ENCODE data around the gene NAA20. TPM values are rescaled to one million over a fixed set of nuclear protein-coding genes. Genes with fewer than 3 reads are reported as not detected.
"Not testable (repeated sequence)": the region's sequence is repeated elsewhere in the genome, so short reads cannot be mapped to it uniquely, and the experiment has no call there.

Gene NAA20
- polyA plus RNA-seq, 1 donor (not counting 4 experiments of a cell fraction or from before 2014, with no cell fraction given): 204 TPM

DNA sequence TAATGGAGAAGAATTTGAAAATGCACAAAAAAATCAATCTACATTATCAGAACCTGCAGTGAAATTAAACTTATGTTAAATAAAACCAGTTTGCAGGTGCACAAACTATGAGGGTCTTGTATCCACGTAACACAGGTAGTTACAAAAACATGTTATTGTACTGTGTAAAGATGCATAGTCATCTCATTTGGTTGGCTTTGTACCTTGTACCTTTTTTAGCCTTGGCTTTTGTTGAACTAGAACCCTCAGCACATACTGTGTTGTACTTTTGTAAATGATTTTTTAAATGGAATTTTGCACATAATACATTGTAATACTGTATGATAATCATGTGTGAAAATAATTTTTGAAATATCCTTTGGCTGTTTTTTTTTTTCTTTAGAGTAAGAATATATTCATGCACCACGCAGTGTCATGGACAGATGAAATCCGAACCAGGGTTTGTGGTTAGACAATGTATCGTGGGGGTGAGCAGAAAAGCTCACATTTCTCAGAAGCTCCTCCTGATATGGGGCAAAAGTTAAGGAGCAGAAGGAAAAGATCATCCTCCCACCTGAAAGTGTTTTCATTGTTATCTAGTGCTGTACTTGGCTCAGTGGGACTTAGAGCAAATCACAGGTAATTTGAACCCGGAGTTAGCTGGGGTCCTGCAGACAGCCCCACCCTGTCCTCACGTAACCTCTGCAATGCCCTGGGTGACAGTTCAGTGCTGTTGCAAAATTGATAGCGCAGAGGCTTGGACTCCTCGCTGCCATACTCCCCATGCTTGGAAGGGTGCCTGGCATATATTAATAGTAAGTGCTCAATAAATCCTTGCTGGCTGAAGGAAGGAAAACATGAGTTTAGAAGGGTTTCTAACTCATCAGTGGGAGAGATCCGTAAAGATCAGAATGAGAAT is 14.8 kb upstream of the NAA20 start:
- no peak overlapping the region for H2AFZ ChIP-seq (ENCODE audit: control insufficient read depth, low read length)
- TF ChIP-seq, protein P1, sequence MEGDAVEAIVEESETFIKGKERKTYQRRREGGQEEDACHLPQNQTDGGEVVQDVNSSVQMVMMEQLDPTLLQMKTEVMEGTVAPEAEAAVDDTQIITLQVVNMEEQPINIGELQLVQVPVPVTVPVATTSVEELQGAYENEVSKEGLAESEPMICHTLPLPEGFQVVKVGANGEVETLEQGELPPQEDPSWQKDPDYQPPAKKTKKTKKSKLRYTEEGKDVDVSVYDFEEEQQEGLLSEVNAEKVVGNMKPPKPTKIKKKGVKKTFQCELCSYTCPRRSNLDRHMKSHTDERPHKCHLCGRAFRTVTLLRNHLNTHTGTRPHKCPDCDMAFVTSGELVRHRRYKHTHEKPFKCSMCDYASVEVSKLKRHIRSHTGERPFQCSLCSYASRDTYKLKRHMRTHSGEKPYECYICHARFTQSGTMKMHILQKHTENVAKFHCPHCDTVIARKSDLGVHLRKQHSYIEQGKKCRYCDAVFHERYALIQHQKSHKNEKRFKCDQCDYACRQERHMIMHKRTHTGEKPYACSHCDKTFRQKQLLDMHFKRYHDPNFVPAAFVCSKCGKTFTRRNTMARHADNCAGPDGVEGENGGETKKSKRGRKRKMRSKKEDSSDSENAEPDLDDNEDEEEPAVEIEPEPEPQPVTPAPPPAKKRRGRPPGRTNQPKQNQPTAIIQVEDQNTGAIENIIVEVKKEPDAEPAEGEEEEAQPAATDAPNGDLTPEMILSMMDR (optimal IDR thresholded peaks at IDR 0.05 in 1 of 3, IDR thresholded peaks at IDR 0.05 in 1 of 3, conservative IDR thresholded peaks at IDR 0.05 in 1 of 3; ENCODE audit: extremely low read depth in 1 of 3, insufficient read depth in 2 of 3, low read length in 3 of 3): no peak
- TF ChIP-seq EZH2 (IDR thresholded peaks at IDR 0.05; ENCODE audit: low read length): no peak
- H3K9me3 ChIP-seq (ENCODE audit: control insufficient read depth, low read depth, low read length): no peaks in the 10 kb centered on the region
- no peaks in the 10 kb centered on the region for H3K9me1 ChIP-seq (ENCODE audit: control insufficient read depth, extremely low read depth, insufficient read depth, low read length)
- FAIRE-seq (no peak), DNase-seq (ENCODE audit: low read depth, low spot score) (no peak)
- peaks cover 17% of the 10 kb centered on the region for H3K4me1 ChIP-seq (ENCODE audit: control insufficient read depth, extremely low read depth, insufficient read depth, low read length)
- no peak overlapping the region for H3K9ac ChIP-seq (ENCODE audit: control insufficient read depth, extremely low read depth, insufficient read depth, low read length)
- peaks cover 20% of the 10 kb centered on the region for H3K79me2 ChIP-seq (ENCODE audit: control insufficient read depth, insufficient read depth, low read length)
- no peaks in the 10 kb centered on the region for H4K20me1 ChIP-seq (ENCODE audit: control insufficient read depth, extremely low read depth, insufficient read depth, low read length)
- no peak overlapping the region for H3K27ac ChIP-seq (ENCODE audit: control insufficient read depth, insufficient read depth, low read length)
- dilution Hi-C loops (cut with MboI; ENCODE audit: extremely low pct_ligation_motif_present, low sequenced_read_pairs): no loop called here
- no peak overlapping the region for H3K4me2 ChIP-seq (ENCODE audit: control insufficient read depth, extremely low read depth, insufficient read depth, low read depth, low read length)
- H3K4me3 ChIP-seq (ENCODE audit: control insufficient read depth in 2 of 3, extremely low read depth in 1 of 3, insufficient read depth in 2 of 3, low read depth in 1 of 3, low read length in 3 of 3): no peak overlapping the region
- H3K27me3 ChIP-seq (ENCODE audit: control insufficient read depth, extremely low read depth, insufficient read depth, low read length): no peaks in the 10 kb centered on the region
- H3K36me3 ChIP-seq (ENCODE audit: control insufficient read depth in 2 of 2, extremely low read depth in 1 of 2, insufficient read depth in 2 of 2, low read length in 2 of 2): peaks cover 30 to 41% of the 10 kb centered on the region in 2 experiments

DNA sequence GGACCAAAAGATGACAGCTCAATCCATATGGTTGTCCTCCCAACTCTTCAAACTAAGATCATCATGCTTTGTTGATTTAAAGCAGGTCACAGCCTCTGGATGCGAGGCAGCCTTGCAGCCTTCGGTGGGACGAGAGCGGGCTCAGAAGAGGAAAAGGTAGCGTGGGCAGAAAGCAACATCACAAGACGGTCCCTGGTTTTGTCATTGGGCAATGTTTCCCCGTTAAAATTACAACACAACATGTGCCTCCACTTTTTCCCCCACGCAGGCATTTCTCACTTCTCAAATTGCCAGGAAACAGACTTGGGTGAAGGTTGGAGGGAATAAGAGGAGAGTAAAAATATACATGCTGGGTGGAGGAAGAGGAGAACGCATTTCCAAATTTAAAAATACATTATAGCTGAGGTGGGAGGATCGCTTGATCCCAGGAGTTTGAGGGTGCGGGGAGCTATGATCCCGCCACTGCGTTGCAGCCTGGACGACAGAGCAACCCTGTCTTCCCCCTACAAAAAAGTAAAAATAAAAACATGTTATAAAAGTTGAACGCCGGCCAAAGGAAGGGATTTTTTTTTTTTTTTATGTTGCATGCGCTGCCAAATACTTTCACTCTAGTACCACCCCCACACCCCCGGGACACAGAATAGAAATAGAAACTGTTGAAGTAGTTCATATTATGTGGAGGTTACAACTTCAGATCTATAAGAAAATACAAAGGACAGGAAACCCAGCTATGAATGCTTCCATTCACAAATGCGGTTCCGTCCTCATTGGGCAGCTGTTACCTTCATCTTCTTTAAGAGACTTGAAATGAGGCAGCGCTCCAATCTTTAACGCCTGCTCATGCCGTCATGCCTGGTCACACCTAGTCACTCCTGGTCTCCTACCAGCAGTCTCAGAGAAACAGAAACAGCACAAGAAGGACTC is 13.9 kb upstream of the NAA20 start:
- no peak overlapping the region for H2AFZ ChIP-seq (ENCODE audit: control insufficient read depth, low read length)
- H3K9me1 ChIP-seq (ENCODE audit: control insufficient read depth, extremely low read depth, insufficient read depth, low read length): no peaks in the 10 kb centered on the region
- no peaks in the 10 kb centered on the region for H3K9me3 ChIP-seq (ENCODE audit: control insufficient read depth, low read depth, low read length)
- H3K4me1 ChIP-seq (ENCODE audit: control insufficient read depth, extremely low read depth, insufficient read depth, low read length): peaks cover 17% of the 10 kb centered on the region
- no peaks in the 10 kb centered on the region for H3K27me3 ChIP-seq (ENCODE audit: control insufficient read depth, extremely low read depth, insufficient read depth, low read length)
- H3K36me3 ChIP-seq (ENCODE audit: control insufficient read depth in 2 of 2, extremely low read depth in 1 of 2, insufficient read depth in 2 of 2, low read length in 2 of 2): peaks cover 29 to 37% of the 10 kb centered on the region in 2 experiments
- H3K4me2 ChIP-seq (ENCODE audit: control insufficient read depth, extremely low read depth, insufficient read depth, low read depth, low read length): peak overlapping the region; percentile 17
- peak; percentile 71 for FAIRE-seq
- peak overlapping the region; percentile 5 for H3K27ac ChIP-seq (ENCODE audit: control insufficient read depth, insufficient read depth, low read length)
- no peak for DNase-seq (ENCODE audit: low read depth, low spot score)
- dilution Hi-C loops (cut with MboI; ENCODE audit: extremely low pct_ligation_motif_present, low sequenced_read_pairs): no loop called here
- H3K4me3 ChIP-seq (ENCODE audit: control insufficient read depth in 2 of 3, extremely low read depth in 1 of 3, insufficient read depth in 2 of 3, low read depth in 1 of 3, low read length in 3 of 3): peak overlapping the region in 2 of 3 experiments; percentile 7 to 22
- no peak for TF ChIP-seq EZH2 (IDR thresholded peaks at IDR 0.05; ENCODE audit: low read length)
- TF ChIP-seq, protein P1 (optimal IDR thresholded peaks at IDR 0.05 in 1 of 3, IDR thresholded peaks at IDR 0.05 in 1 of 3, conservative IDR thresholded peaks at IDR 0.05 in 1 of 3; ENCODE audit: extremely low read depth in 1 of 3, insufficient read depth in 2 of 3, low read length in 3 of 3): no peak
- no peaks in the 10 kb centered on the region for H4K20me1 ChIP-seq (ENCODE audit: control insufficient read depth, extremely low read depth, insufficient read depth, low read length)
- H3K9ac ChIP-seq (ENCODE audit: control insufficient read depth, extremely low read depth, insufficient read depth, low read length): peak overlapping the region; percentile 7
- peaks cover 20% of the 10 kb centered on the region for H3K79me2 ChIP-seq (ENCODE audit: control insufficient read depth, insufficient read depth, low read length)

DNA sequence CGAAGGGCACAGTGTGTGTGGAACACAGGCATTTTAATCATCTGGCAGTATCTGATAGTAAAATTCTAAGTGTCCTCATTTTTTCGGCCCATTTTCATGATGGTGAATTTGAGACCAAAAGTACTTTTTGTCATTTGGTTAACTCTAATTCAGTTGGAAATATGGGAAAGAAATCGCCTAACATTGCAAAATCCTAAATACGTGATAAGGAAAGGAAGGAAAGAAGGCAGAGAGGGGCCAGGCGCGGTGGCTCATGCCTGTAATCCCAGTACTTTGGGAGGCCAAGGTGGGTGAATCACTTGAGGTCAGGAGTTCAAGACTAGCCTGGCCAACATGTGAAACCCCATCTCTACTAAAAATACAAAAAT is 13.2 kb upstream of the NAA20 start:
- dilution Hi-C loops (cut with MboI; ENCODE audit: extremely low pct_ligation_motif_present, low sequenced_read_pairs); H4K20me1 ChIP-seq (ENCODE audit: control insufficient read depth, extremely low read depth, insufficient read depth, low read length); H3K9ac ChIP-seq (ENCODE audit: control insufficient read depth, extremely low read depth, insufficient read depth, low read length); H3K9me1 ChIP-seq (ENCODE audit: control insufficient read depth, extremely low read depth, insufficient read depth, low read length); H3K4me3 ChIP-seq (ENCODE audit: control insufficient read depth in 2 of 3, extremely low read depth in 1 of 3, insufficient read depth in 2 of 3, low read depth in 1 of 3, low read length in 3 of 3); H2AFZ ChIP-seq (ENCODE audit: control insufficient read depth, low read length); H3K9me3 ChIP-seq (ENCODE audit: control insufficient read depth, low read depth, low read length); H3K27me3 ChIP-seq (ENCODE audit: control insufficient read depth, extremely low read depth, insufficient read depth, low read length); DNase-seq (ENCODE audit: low read depth, low spot score); FAIRE-seq: not testable (repeated sequence)
- peaks cover 23 to 32% of the 10 kb centered on the region in 2 experiments for H3K36me3 ChIP-seq (ENCODE audit: control insufficient read depth in 2 of 2, extremely low read depth in 1 of 2, insufficient read depth in 2 of 2, low read length in 2 of 2)
- H3K4me1 ChIP-seq (ENCODE audit: control insufficient read depth, extremely low read depth, insufficient read depth, low read length): peaks cover 17% of the 10 kb centered on the region
- peak overlapping the region; percentile 17 for H3K4me2 ChIP-seq (ENCODE audit: control insufficient read depth, extremely low read depth, insufficient read depth, low read depth, low read length)
- H3K27ac ChIP-seq (ENCODE audit: control insufficient read depth, insufficient read depth, low read length): peak overlapping the region; percentile 5
- H3K79me2 ChIP-seq (ENCODE audit: control insufficient read depth, insufficient read depth, low read length): peaks cover 13% of the 10 kb centered on the region
